ENCODE data around the gene MIS18A.
A peak's percentile ranks its signal among the peaks of the same experiment; 100 is the strongest.
"Not testable (repeated sequence)": the region's sequence is repeated elsewhere in the genome, so short reads cannot be mapped to it uniquely, and the experiment has no call there.

Gene MIS18A

DNA sequence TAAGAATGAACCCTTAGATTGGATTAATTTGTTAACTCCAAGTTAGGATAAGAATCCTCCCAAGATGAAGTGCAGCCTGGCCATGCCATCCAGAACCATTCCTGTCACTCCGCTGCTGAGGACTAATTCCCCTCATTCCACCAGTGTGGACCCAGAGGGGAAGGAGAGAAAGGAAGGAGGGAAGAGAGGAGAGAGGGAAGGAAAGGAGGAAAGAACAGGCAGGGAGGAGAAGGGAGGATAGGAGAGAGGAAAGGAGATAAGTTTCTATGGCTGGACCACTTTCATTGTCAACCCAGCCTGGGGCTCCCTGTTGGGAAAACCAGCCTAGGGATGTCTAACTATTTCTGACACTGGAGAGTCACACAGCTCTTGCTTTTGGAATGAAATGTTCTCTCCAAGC, 24.5 kb upstream of the MIS18A start:
- DNase-seq = no peak

GRCh38 chr21:32302560-32302959, 23.7 kb upstream of the MIS18A start:
- DNase-seq = no peak

DNA sequence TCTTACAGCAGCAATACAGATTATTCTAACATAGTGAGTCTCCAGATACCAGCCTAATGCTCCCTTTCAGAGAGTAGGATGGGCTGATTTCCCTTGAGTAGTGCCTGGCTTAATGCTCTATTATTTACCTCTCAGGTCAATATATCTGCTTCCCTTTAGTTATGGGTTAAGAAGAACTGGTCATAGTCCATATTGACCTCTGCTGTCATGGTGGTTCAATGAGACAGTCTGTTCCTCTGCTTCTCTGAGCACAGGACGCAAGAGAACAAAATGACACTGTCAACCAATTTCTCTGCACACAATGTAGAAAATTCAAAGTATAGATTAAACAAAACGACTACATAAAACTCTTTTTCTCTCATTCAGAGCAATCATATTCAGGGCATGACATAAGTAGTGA, 22.7 kb upstream of the MIS18A start:
- DNase-seq = no peak

DNA sequence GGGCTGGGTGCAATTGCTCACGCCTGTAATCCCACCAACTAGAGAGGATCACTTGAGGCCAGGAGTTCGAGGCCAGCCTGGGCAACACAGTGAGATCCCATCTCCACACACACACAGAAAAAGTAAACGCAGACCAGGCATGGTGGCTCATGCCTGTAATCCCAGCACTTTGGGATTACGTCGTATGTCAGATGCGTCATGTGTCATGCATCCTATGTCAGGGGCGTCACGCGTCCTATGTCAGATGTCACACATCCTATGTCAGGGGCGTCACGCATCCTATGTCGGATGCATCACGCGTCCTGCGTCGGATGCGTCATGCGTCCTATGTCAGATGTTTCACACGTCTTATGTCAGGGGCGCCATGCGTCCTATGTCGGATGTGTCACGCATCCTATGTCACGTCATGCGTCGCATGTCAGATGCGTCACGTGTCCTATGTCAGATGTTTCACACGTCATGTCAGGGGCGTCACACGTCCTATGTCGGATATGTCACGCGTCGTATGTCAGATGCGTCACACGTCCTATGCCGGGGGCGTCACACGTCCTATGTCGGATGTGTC, 21.4 kb upstream of the MIS18A start:
- DNase-seq = no peak

DNA sequence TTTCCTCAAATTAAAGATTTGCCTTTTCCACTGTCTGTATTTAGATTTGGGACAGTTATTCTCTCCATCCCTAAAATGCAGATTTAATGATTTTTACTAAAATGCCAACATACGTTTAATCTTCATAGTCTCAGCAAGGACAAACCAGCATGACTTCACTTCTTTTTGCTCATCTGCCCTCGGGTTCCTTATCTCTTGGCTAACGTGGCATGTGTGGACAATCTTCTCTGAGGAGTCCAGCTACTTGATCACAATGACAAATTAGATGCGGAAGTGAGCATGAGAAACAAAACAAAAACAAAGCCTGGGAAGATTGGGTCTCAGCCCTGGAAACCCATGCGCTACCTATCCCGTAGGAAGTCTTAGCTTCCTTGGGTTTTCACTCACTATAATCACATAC, 20.8 kb upstream of the MIS18A start:
- DNase-seq = no peak

DNA sequence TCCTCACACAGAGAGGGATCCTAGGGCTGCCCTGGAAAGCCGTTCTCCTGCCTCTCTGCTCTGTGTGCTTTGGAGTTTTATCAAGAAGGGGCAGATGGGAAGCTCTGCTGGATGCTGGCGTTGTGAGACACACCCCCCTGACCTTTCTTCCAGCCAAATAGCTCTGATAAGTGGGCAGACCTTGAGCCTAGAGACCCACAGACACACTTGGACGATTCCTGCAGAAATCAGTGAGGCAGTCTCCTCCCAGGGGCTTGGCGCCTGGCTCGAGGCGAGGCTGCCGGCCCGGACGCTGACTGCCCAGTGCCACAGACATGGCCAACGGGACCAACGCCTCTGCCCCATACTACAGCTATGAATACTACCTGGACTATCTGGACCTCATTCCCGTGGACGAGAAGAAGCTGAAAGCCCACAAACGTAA, 19.8 kb upstream of the MIS18A start, which contains the start of gene MRAP:
Gene MRAP (plus strand): TSS at position 198 of the 424 bp plus-strand sequence. CDS start 117 bp downstream, at position 315.
- DNase-seq = no peak

- no peak for DNase-seq
These were observed 19.3 kb upstream of the MIS18A start for GRCh38 chr21:32298148-32298559.

GRCh38 chr21:32297449-32297848, 18.6 kb upstream of the MIS18A start:
- DNase-seq = no peak

- no peak for DNase-seq
These were observed 6.6 kb upstream of the MIS18A start for GRCh38 chr21:32285476-32285875.

DNA sequence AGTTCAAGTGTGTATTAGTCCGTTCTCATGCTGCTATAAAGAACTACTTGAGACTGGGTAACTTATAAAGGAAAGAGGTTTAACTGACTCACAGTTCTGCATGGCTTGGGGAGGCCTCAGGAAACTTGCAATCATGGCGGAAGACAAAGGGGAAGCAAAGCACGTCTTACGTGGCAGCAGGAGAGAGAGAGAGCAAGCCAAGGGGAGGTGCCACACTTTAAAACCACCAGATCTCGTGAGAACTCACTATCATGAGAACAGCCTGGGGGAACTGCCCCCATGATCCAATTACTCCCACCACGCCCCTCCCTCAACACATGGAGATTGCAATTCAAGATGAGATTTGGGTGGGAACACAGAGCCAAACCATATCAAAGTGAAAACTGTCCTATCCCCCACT, 4.1 kb upstream of the MIS18A start:
- DNase-seq = no peak

DNA sequence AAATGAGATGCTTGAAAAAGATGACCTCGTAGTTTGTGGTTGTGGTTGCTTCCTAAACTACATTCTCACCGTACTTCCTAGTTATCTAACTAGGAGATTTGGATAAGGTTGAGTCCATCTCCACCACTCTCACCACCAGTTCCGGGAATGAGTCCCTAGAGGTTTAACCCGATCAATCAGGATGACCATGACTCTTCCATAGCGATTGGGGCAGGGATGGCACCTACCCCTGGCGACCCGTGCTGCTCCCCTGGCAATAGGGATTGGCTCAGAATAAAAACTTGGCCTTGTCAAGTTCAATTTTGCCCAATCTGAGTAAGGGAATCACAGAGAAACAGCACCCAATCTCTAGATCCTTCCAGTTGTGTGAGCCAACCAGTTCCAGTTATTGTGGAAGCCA, 2.7 kb upstream of the MIS18A start:
- no peak for DNase-seq

DNA sequence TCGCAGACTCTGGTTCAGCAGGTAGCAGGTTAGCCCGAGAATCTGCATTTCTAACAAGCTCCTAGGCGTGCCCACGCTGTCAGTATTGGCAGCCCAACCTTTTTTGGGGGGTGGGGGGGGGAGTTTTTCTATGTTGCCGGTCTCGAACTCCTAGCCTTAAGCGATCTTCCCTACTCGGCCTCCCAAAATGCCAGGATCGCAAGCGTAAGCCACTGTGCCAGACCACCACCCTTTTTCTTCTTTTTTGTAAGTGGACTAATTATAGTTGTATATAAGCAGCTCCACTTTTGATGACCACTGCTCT, 480 bp upstream of the MIS18A start:
- DNase-seq = no peak

DNA sequence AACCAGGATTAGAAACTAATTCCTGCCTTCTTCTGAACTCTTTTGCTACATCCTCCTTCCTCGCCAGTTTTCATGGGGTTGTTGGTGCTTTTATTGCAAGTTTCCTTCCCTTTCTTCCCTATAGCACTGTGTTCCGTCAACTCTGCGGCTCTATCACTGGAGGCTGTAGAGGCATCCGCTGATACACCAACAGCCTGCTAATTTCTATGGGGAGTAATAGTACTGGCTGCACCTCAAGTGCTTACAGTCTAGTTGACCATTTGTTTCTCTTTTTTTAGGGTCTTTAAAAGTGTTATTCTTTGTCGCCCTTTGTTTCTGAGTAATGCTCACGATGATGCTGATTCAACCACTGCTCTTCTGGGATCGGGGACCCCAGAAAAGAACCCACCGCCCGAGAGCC, 746 bp downstream of the MIS18A start:
- DNase-seq = no peak

- DNase-seq = no peak
These were observed 2.2 kb downstream of the MIS18A start for GRCh38 chr21:32276671-32277070.

DNA sequence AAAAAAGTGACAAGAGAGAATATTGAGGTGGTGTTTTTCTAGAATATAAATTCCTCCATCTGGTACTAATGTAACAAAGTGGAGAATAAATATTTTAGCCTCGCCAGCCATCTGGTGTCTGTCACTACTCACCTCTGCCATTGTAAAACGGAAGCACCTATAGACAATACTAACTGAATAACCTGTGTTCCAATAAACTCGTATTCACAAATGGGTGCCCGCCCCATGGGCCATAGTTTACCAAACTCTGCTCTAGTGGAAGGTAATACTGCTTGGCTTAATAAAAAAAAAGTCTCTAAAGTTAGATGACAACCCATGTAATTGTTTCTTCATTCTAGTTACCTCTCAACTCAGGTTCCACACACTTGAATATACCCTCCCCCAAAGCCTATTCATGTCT, 8.1 kb downstream of the MIS18A start:
- DNase-seq = no peak

GRCh38 chr21:32265321-32265720, 13.5 kb downstream of the MIS18A start:
- not testable (repeated sequence) for DNase-seq

- DNase-seq = no peak
These were observed 16.9 kb downstream of the MIS18A start for GRCh38 chr21:32261929-32262328.

GRCh38 chr21:32260130-32260529, 18.7 kb downstream of the MIS18A start:
- DNase-seq = no peak

DNA sequence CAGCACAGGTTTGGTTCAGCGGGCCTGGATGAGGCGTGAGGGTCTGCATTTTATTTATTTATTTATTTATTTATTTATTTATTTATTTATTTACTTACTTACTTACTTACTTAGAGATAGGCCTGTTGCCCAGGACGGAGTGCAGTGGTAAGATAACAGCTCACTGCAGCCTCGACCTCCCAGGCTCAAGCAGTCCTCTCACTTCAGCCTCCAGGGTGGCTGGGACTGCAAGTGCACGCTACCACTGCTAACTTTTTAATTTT, 20.1 kb downstream of the MIS18A start:
- not testable (repeated sequence) for DNase-seq

GRCh38 chr21:32257962-32258785, 20.7 kb downstream of the MIS18A start:
- peak; percentile 53 for DNase-seq

- DNase-seq = peak; percentile 20
These were observed 21.8 kb downstream of the MIS18A start for GRCh38 chr21:32256873-32257620.

DNA sequence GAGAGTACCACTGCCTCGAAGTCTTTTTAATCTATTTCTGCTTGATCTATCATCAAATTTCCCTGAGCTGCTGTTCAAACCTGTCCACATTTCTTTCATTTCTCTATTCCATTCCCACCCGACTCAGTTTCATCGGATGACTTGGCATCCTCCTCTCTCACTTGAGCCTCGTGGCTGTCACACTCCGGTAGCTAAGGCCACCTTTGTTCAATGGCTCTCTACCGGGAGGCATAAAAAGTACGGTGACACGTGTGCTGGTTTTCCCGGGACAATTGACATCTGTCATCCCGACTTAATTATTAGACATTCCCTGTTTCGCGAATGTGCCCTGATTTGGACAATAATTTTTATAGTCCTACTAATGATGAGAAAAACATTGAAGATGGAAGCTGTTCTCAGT, 22.6 kb downstream of the MIS18A start:
- DNase-seq = no peak

GRCh38 chr21:32253215-32253641, 25.6 kb downstream of the MIS18A start:
- no peak for DNase-seq

DNA sequence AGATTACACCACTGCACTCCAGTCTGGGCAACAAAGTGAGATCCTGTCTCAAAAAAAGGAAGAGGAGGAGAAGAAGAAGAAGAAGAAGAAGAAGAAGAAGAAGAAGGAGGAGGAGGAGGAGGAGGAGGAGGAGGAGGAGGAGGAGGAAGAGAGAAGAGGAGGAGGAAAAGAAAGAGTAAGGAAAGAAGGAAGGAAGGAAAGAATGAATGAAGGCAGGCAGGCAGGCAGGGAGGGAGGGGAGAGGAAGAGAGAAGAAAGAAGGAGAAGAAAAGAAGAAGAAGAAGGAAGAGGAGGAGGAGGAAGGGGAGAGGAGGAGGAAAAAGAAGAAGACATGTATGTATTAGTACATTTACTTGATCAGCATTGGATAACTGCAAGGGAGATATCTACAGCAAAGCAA, 26.7 kb downstream of the MIS18A start:
- no peak for DNase-seq
